ENCODE results near the gene SLC12A9.
A peak's percentile ranks its signal among the peaks of the same experiment; 100 is the strongest.
"Not testable (repeated sequence)": the region's sequence is repeated elsewhere in the genome, so short reads cannot be mapped to it uniquely, and the experiment has no call there.

SLC12A9 gene, protein sequence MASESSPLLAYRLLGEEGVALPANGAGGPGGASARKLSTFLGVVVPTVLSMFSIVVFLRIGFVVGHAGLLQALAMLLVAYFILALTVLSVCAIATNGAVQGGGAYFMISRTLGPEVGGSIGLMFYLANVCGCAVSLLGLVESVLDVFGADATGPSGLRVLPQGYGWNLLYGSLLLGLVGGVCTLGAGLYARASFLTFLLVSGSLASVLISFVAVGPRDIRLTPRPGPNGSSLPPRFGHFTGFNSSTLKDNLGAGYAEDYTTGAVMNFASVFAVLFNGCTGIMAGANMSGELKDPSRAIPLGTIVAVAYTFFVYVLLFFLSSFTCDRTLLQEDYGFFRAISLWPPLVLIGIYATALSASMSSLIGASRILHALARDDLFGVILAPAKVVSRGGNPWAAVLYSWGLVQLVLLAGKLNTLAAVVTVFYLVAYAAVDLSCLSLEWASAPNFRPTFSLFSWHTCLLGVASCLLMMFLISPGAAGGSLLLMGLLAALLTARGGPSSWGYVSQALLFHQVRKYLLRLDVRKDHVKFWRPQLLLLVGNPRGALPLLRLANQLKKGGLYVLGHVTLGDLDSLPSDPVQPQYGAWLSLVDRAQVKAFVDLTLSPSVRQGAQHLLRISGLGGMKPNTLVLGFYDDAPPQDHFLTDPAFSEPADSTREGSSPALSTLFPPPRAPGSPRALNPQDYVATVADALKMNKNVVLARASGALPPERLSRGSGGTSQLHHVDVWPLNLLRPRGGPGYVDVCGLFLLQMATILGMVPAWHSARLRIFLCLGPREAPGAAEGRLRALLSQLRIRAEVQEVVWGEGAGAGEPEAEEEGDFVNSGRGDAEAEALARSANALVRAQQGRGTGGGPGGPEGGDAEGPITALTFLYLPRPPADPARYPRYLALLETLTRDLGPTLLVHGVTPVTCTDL

DNA sequence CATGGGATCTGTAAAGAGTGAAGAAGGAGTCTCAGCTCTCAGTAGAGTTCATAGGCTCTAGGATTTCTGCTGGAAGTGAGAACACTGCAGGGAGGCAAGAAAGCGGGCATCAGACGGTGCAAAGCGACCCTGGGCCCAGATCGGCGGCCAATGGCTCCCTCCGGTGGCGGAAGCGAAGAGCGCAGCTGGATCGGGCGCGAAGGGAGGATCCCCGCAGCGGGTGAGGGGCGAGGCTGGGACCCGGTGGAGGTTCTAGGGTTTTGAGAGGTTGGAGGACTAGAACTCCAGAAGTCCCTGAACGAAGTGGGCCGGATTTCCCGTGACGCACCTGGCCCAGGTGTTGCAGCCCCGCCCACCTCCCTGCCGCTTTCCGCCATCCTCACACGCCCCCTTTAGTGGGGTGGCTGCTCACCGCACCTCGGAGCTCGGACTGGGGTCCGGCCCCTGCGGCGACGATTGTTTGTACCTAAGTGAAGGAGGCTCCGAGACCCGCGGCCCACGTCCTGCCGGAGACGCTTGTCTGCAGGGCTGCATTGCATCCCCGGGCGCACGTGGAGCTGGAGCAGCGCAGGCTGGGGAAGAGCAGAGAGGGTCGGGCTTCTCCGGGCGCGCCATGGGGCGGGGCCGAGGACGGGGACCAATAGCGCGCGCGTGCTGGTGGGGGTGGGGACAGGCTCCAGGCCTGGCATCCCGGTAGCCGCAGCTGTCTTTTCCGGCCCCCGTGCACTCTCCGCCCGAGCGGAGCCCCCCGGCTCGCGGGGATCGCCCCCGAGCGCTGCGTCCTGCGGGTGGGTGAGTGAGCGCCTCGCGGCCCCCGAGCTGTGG is at the start of gene SLC12A9:
Gene SLC12A9 (plus strand): TSS at position 666 of the 825 bp plus-strand sequence. CDS start 1,485 bp downstream, outside the sequence.
- Histone ChIP-seq H3K4me3 (ENCODE audit: low read length) (peak within 1 kb of the TSS; percentile 92), H3K36me3 (ENCODE audit: control insufficient read depth, insufficient read depth, low read length) (no peaks in the 10 kb centered on the region), H3K27ac (ENCODE audit: low read length) (no peak within 1 kb of the TSS), H3K4me1 (ENCODE audit: control insufficient read depth, insufficient read depth, low read length) (no peaks in the 10 kb centered on the region; the same call in 1 of the 2 replicates), H3K9me3 (ENCODE audit: control insufficient read depth, insufficient read depth, low read length) (no peaks in the 10 kb centered on the region), H3K27me3 (ENCODE audit: control insufficient read depth, insufficient read depth, low read length) (no peaks in the 10 kb centered on the region)
- DNase-seq (ENCODE audit: low read depth, low spot score), result no peak
- no CpG with 5 or more reads among the region's 71 CpGs for WGBS (ENCODE audit: insufficient coverage, insufficient read length)

DNA sequence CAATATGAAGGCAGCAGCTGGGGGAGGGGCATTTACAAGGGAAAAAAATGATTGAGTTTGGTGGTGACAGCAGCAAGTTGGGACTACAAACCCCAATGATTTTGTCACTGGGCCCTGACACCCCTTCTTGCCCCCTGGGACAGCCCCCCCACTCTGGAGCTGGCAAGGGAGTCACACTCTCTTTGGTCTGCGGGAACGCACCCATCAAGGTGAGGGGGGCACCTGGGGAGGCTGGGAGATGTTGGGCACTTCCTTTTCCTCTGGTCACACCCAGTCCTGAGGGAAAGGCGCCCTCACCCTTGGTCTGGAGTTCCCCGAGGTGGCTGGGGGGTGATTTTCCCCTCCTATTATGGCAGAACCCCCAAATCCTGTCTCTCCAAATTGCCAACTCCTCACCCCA is 49.6 kb upstream of the SLC12A9 start:
- no CpG with 5 or more reads among the region's 4 CpGs for WGBS (ENCODE audit: insufficient coverage, insufficient read length)
- DNase-seq (ENCODE audit: low read depth, low spot score), result no peak
- no peaks in the 10 kb centered on the region for H3K27me3 ChIP-seq (ENCODE audit: control insufficient read depth, insufficient read depth, low read length)
- H3K4me1 ChIP-seq (ENCODE audit: control insufficient read depth, insufficient read depth, low read length), result no peaks in the 10 kb centered on the region
- H3K9me3 ChIP-seq (ENCODE audit: control insufficient read depth, insufficient read depth, low read length), result no peaks in the 10 kb centered on the region
- no peak overlapping the region for H3K27ac ChIP-seq (ENCODE audit: low read length)
- no peak overlapping the region for H3K4me3 ChIP-seq (ENCODE audit: low read length)
- H3K36me3 ChIP-seq (ENCODE audit: control insufficient read depth, insufficient read depth, low read length), result peaks cover 40% of the 10 kb centered on the region

DNA sequence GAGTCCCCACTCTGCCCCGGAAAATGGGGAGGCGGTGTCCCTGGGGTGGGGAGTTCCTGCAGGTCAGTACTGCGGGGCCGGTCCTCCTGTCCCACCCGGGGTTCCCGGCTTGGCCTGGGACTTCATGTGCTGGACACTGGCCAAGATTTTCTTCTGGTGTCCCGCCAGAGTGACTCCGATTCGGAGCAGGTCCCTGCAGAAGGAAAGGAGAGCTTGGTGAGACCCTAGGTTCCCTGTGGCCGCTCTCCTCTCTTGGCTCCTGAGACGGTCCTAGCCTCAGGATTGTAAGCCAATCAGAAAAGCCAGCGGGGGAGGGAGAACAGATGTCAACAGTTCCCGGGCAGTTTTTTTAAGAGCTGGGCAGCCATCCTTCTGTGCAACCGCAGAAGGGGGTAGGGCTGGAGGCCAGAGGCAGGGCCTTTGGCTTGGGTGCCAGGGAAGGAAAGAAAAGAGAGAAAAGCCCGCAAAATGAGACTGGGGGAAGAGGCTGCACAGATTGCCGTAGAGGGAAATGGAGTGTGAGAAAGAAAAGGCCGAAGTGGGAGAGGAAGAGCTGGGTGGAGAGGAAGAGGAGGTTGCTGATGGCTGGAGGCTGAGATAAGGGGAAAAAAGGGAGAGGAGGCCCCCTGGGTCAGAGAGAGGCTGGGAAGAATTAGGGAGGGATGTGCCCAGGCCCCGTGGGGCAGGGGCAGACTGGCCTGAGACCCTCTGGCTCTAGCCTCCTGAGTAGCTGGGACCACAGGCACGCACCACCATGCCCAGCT is 48.9 kb upstream of the SLC12A9 start:
- no peaks in the 10 kb centered on the region for H3K4me1 ChIP-seq (ENCODE audit: control insufficient read depth, insufficient read depth, low read length)
- no peak overlapping the region for H3K27ac ChIP-seq (ENCODE audit: low read length)
- WGBS (ENCODE audit: insufficient coverage, insufficient read length), result no CpG with 5 or more reads among the region's 19 CpGs
- H3K9me3 ChIP-seq (ENCODE audit: control insufficient read depth, insufficient read depth, low read length), result no peaks in the 10 kb centered on the region
- DNase-seq (ENCODE audit: low read depth, low spot score), result no peak
- peaks cover 43% of the 10 kb centered on the region for H3K36me3 ChIP-seq (ENCODE audit: control insufficient read depth, insufficient read depth, low read length)
- H3K27me3 ChIP-seq (ENCODE audit: control insufficient read depth, insufficient read depth, low read length), result no peaks in the 10 kb centered on the region
- no peak overlapping the region for H3K4me3 ChIP-seq (ENCODE audit: low read length)

DNA sequence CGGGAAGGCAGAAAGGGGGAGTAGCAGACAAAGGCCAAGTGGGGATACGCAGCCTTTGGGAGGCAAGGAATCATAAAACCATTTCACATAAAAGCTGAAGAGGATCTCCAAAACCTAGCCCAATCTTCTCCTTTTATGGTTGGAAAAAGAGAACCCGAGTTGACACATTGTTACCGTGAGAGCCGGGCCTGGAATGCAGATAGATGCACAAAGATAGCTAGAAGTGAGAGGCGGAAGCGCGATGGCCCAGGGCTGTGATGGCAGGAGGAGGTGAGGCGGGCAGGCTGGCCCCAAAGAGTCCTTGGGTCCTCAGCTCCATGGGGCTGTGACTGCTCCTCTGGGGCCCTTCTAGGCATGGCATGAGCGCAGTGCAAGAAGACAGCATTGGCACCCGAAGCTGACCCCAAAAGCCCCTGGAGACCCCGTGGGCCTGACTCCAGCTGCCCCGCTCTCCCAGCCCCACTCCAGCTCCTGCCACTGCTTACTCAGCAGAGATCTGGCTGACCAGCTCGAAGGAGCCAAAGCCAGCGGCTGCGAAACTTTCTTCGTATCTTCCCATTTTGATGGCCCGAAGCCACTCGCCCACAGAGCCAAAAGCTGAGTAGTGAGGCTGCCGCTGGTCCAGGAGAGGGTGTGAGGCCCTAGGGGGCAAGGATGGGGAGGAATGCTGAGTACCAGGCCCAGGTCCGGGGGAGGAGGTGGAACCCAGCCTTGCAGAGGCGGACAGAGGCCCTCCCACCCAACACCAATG is 47.7 kb upstream of the SLC12A9 start:
- no peak for DNase-seq (ENCODE audit: low read depth, low spot score)
- Histone ChIP-seq H3K9me3 (ENCODE audit: control insufficient read depth, insufficient read depth, low read length) (no peaks in the 10 kb centered on the region), H3K36me3 (ENCODE audit: control insufficient read depth, insufficient read depth, low read length) (peaks cover 54% of the 10 kb centered on the region), H3K4me1 (ENCODE audit: control insufficient read depth, insufficient read depth, low read length) (no peaks in the 10 kb centered on the region), H3K4me3 (ENCODE audit: low read length) (no peak overlapping the region), H3K27ac (ENCODE audit: low read length) (no peak overlapping the region), H3K27me3 (ENCODE audit: control insufficient read depth, insufficient read depth, low read length) (no peaks in the 10 kb centered on the region)
- WGBS (ENCODE audit: insufficient coverage, insufficient read length), result no CpG with 5 or more reads among the region's 22 CpGs

DNA sequence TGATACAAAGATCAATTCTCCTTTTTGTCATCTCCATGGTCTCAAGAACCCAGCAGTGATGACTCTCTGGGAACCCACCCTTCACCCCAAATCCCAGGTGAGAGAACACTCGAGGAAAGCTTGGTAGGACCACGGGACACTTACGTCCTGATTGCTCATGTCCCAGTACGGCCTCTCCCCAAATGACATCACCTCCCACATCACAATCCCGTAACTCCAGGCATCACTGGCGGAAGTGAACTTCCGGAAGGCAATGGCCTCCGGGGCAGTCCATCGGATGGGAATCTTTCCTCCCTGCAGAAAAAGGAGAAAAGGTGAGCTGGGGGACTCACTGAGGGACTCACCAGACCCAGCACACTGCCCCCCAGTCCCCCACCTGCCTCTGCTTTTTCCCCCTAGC is 46.2 kb upstream of the SLC12A9 start:
- Histone ChIP-seq H3K4me1 (ENCODE audit: control insufficient read depth, insufficient read depth, low read length) (no peaks in the 10 kb centered on the region), H3K36me3 (ENCODE audit: control insufficient read depth, insufficient read depth, low read length) (peaks cover 57% of the 10 kb centered on the region), H3K27ac (ENCODE audit: low read length) (no peak overlapping the region)

DNA sequence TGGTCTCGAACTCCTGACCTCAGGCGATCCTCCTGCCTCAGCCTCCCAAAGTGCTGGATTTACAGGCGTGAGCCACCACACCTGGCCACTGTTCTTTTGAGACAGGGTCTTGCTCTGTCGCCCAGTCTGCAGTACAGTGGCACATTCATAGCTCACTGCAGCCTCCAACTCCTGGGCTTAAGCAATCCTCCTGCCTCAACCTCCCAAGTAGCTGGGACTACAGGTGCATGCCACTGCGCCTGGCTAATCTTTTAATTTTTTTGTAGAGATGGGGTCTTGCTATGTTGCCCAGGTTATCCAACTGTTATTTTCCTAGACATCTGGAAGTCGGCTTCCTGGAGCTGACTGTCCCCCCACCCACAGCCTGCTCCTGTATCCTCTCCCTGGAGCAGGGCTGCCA is 45.6 kb upstream of the SLC12A9 start:
- H3K9me3 ChIP-seq (ENCODE audit: control insufficient read depth, insufficient read depth, low read length); H3K27ac ChIP-seq (ENCODE audit: low read length); DNase-seq (ENCODE audit: low read depth, low spot score); H3K27me3 ChIP-seq (ENCODE audit: control insufficient read depth, insufficient read depth, low read length); H3K4me3 ChIP-seq (ENCODE audit: low read length); H3K4me1 ChIP-seq (ENCODE audit: control insufficient read depth, insufficient read depth, low read length): not testable (repeated sequence)
- WGBS (ENCODE audit: insufficient coverage, insufficient read length), result no CpG with 5 or more reads among the region's 6 CpGs
- peaks cover 57% of the 10 kb centered on the region for H3K36me3 ChIP-seq (ENCODE audit: control insufficient read depth, insufficient read depth, low read length)

More for the DNA sequence above, 46.2 kb upstream of the SLC12A9 start:
- Histone ChIP-seq H3K4me3 (ENCODE audit: low read length) (no peak overlapping the region), H3K9me3 (ENCODE audit: control insufficient read depth, insufficient read depth, low read length) (no peaks in the 10 kb centered on the region), H3K27me3 (ENCODE audit: control insufficient read depth, insufficient read depth, low read length) (no peaks in the 10 kb centered on the region)
- DNase-seq (ENCODE audit: low read depth, low spot score), result no peak
- no CpG with 5 or more reads among the region's 9 CpGs for WGBS (ENCODE audit: insufficient coverage, insufficient read length)

DNA sequence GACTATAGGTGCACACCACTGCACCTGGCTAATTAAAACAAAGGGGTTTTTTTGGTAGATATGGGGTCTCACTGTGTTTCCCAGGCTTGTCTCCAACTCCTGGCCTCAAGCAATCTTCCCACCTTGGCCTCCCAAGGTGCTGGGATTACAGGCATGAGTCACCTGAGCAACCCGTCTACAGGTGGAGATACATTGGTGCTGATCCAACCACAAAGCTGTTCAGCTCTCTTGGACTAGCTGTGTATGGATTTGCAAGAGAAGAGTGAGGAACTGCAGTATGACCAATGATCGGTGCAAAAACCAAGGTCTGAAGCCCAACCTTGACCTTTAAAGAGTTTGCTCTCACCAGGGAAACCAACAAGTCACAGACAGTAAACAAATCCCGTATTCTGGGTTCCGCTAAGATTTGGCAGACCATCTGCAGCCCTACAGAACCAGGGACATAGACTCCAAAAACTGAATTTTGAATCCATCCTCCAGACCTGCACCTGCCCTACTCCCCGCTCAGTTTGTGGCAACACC is 44.1 kb upstream of the SLC12A9 start:
- H3K4me1 ChIP-seq (ENCODE audit: control insufficient read depth, insufficient read depth, low read length), result no peaks in the 10 kb centered on the region
- no peaks in the 10 kb centered on the region for H3K9me3 ChIP-seq (ENCODE audit: control insufficient read depth, insufficient read depth, low read length)
- DNase-seq (ENCODE audit: low read depth, low spot score), result no peak
- H3K4me3 ChIP-seq (ENCODE audit: low read length), result no peak overlapping the region
- no peak overlapping the region for H3K27ac ChIP-seq (ENCODE audit: low read length)
- no CpG with 5 or more reads among the region's 5 CpGs for WGBS (ENCODE audit: insufficient coverage, insufficient read length)
- H3K36me3 ChIP-seq (ENCODE audit: control insufficient read depth, insufficient read depth, low read length), result peaks cover 52% of the 10 kb centered on the region
- no peaks in the 10 kb centered on the region for H3K27me3 ChIP-seq (ENCODE audit: control insufficient read depth, insufficient read depth, low read length)

DNA sequence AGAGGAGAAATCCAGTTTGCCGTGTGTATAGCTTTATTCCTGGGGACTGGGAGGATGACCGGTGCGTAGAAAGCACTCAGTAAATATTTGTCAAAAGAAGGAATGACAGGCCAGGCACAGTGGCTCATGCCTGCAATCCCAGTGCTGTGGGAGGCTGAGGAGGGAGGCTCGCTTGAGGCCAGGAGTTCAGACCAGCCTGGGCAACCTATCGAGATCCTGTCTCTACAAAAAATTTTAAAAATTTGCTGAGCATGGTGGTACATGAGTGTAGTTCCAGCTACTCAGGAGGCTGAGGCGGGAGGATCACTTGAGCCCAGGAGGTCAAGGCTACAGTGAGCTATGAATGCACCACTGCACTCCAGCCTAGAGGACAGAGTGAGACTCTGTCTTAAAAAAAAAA is 41.0 kb upstream of the SLC12A9 start:
- Histone ChIP-seq H3K9me3 (ENCODE audit: control insufficient read depth, insufficient read depth, low read length) (no peaks in the 10 kb centered on the region), H3K27me3 (ENCODE audit: control insufficient read depth, insufficient read depth, low read length) (no peaks in the 10 kb centered on the region), H3K4me3 (ENCODE audit: low read length) (no peak overlapping the region), H3K4me1 (ENCODE audit: control insufficient read depth, insufficient read depth, low read length) (no peaks in the 10 kb centered on the region), H3K27ac (ENCODE audit: low read length) (no peak overlapping the region), H3K36me3 (ENCODE audit: control insufficient read depth, insufficient read depth, low read length) (peaks cover 51% of the 10 kb centered on the region)
- no peak for DNase-seq (ENCODE audit: low read depth, low spot score)
- WGBS (ENCODE audit: insufficient coverage, insufficient read length), result no CpG with 5 or more reads among the region's 6 CpGs

DNA sequence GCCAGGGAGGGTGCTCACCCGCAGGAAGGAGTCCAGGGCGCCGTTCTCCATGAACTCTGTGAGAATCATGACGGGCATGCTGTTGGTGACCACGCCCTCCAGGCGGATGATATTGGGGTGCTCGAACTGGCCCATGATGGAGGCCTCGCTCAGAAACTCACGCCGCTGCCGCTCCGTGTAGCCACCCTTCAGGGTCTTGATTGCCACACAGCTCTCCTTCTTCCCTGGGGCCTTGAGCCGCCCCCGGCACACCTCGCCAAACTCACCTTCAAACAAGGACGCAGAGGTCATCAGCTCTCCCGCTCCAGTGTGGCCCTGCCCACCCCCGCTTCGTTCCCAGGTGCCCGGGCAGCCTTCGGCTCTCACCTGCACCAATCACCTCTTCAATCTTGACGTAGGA is 39.8 kb upstream of the SLC12A9 start:
- Histone ChIP-seq H3K27ac (ENCODE audit: low read length) (no peak overlapping the region), H3K9me3 (ENCODE audit: control insufficient read depth, insufficient read depth, low read length) (no peaks in the 10 kb centered on the region), H3K4me1 (ENCODE audit: control insufficient read depth, insufficient read depth, low read length) (no peaks in the 10 kb centered on the region), H3K4me3 (ENCODE audit: low read length) (no peak overlapping the region), H3K36me3 (ENCODE audit: control insufficient read depth, insufficient read depth, low read length) (peaks cover 45% of the 10 kb centered on the region), H3K27me3 (ENCODE audit: control insufficient read depth, insufficient read depth, low read length) (no peaks in the 10 kb centered on the region)
- WGBS (ENCODE audit: insufficient coverage, insufficient read length), result no CpG with 5 or more reads among the region's 22 CpGs
- DNase-seq (ENCODE audit: low read depth, low spot score), result no peak
